SK-N-SH (cell line): ENCODE results near the gene NEMP2. TPM values are rescaled to one million over a fixed set of nuclear protein-coding genes. Genes with fewer than 3 reads are reported as not detected.
A peak's percentile ranks its signal among the peaks of the same experiment; 100 is the strongest.
"Not testable (repeated sequence)": the region's sequence is repeated elsewhere in the genome, so short reads cannot be mapped to it uniquely, and the experiment has no call there.

Experiments used
- CTCF ChIA-PET: fragments of 300-600, 350-600 bp; formaldehyde crosslinking; extraction: SDS; loops from one replicate; lab custom pipeline; 2021; lab: Yijun Ruan, JAX
- POLR2A ChIA-PET: fragments of 350-600 bp; sonication (Branson Sonifier 250); formaldehyde crosslinking; extraction: SDS; loops from one replicate; lab custom pipeline; 2020; ENCODE audit warnings: antibody characterized with exemption, inconsistent platforms; lab: Yijun Ruan, JAX
- DNase-seq: peaks from one replicate; pipeline ENCODE4 v3.0.0; 2012
- H2AFZ ChIP-seq: fragments of 200-600 bp; sonication (generic); 2 replicates; pipeline ENCODE4 v1.8.1; 2016; ENCODE audit warnings: antibody characterized with exemption, mild to moderate bottlenecking, low read depth
- H3F3A ChIP-seq: fragments of 200-600 bp; sonication (generic); replicated peaks from 2 replicates; pipeline ENCODE3; 2016; ENCODE audit warnings: antibody characterized with exemption, mild to moderate bottlenecking; ENCODE audit not compliant: insufficient read depth
- H3K27ac ChIP-seq, 2 experiments: fragments of 200-500 bp in 1 of 2; fragments of 200-600 bp in 1 of 2; sonication (Bioruptor generic) in 1 of 2; sonication (generic), shearing (Covaris generic) in 1 of 2; 2 replicates each; pipeline versions ENCODE4 v1.5.1 to v1.6.1; 2014 to 2016; ENCODE audit warnings: low read depth in 2 of 2, inconsistent platforms in 1 of 2, low read length in 1 of 2, mild to moderate bottlenecking in 1 of 2, mixed read lengths in 1 of 2
- H3K27me3 ChIP-seq: fragments of 200-600 bp; sonication (generic), shearing (Covaris generic); 2 replicates; pipeline ENCODE4 v1.6.1; 2016; ENCODE audit warnings: mixed run types; ENCODE audit not compliant: insufficient read depth
- H3K36me3 ChIP-seq, 2 experiments: fragments of 200-500 bp in 1 of 2; fragments of 200-600 bp in 1 of 2; sonication (Bioruptor generic) in 1 of 2; sonication (generic) in 1 of 2; replicated peaks in 1 of 2; 2 replicates each; pipeline versions ENCODE3 to v1.5.1; 2014 to 2016; ENCODE audit warnings: low read length in 1 of 2, mild to moderate bottlenecking in 1 of 2; ENCODE audit not compliant: insufficient read depth in 2 of 2, control insufficient read depth in 1 of 2
- H3K4me1 ChIP-seq, 2 experiments: fragments of 200-500 bp in 1 of 2; fragments of 200-600 bp in 1 of 2; sonication (Bioruptor generic) in 1 of 2; sonication (generic), shearing (Covaris generic) in 1 of 2; 2 replicates each; pipeline versions ENCODE4 v1.5.1 to v1.6.1; 2014 to 2016; ENCODE audit warnings: low read depth in 1 of 2, low read length in 1 of 2, mixed run types in 1 of 2; ENCODE audit not compliant: insufficient read depth in 2 of 2, control insufficient read depth in 1 of 2
- H3K4me2 ChIP-seq: fragments of 200-600 bp; sonication (generic), shearing (Covaris generic); 2 replicates; pipeline ENCODE4 v1.6.1; 2017; ENCODE audit warnings: mixed run types
- H3K4me3 ChIP-seq, 2 experiments: fragments of 200-500 bp in 1 of 2; fragments of 200-600 bp in 1 of 2; sonication (Bioruptor generic) in 1 of 2; sonication (generic), shearing (Covaris generic) in 1 of 2; 2 replicates each; pipeline versions ENCODE4 v1.5.1 to v1.8.1; 2014 to 2016; ENCODE audit warnings: low read depth in 2 of 2, inconsistent platforms in 1 of 2, low read length in 1 of 2, mild to moderate bottlenecking in 1 of 2, mixed read lengths in 1 of 2, moderate library complexity in 1 of 2
- H3K79me2 ChIP-seq: fragments of 200-600 bp; sonication (generic); 2 replicates; pipeline ENCODE4 v1.8.1; 2017; ENCODE audit warnings: mild to moderate bottlenecking; ENCODE audit not compliant: insufficient read depth
- H3K9ac ChIP-seq: fragments of 200-600 bp; sonication (generic); 2 replicates; pipeline ENCODE4 v1.6.1; 2017; ENCODE audit warnings: mixed run types
- H3K9me2 ChIP-seq: fragments of 200-600 bp; sonication (generic); 2 replicates; pipeline ENCODE4 v1.6.1; 2017; ENCODE audit warnings: mixed run types
- H3K9me3 ChIP-seq: fragments of 200-600 bp; sonication (generic); 2 replicates; pipeline ENCODE4 v1.6.1; 2017; ENCODE audit warnings: mixed run types, mild to moderate bottlenecking, moderate library complexity
- H4K20me1 ChIP-seq: fragments of 200-600 bp; sonication (generic); 2 replicates; pipeline ENCODE4 v1.6.1; 2017; ENCODE audit warnings: mild to moderate bottlenecking, mixed run types; ENCODE audit not compliant: insufficient read depth
- CHD2 ChIP-seq: fragments of 150-350 bp; IDR thresholded peaks from 2 replicates; pipeline ENCODE4 v1.6.1; 2018; ENCODE audit warnings: low read length; ENCODE audit not compliant: partially characterized antibody
- ELF1 ChIP-seq: IDR thresholded peaks from 2 replicates; pipeline ENCODE4 v1.4.0; 2012
- EP300 ChIP-seq, 2 experiments: IDR thresholded peaks; 2 replicates each; pipeline versions ENCODE4 v1.4.0 to v1.6.1; 2012; ENCODE audit warnings: borderline replicate concordance in 1 of 2, low read depth in 1 of 2, low read length in 1 of 2
- EZH2phosphoT487 ChIP-seq: fragments of 200-600 bp; sonication (generic); IDR thresholded peaks from 2 replicates; pipeline ENCODE4 v1.6.1; 2017; ENCODE audit warnings: low read depth, mixed run types, mild to moderate bottlenecking, antibody characterized with exemption, moderate library complexity, borderline replicate concordance
- GABPA ChIP-seq: IDR thresholded peaks from 2 replicates; pipeline ENCODE4 v1.4.0; 2012; ENCODE audit warnings: low read depth, mild to moderate bottlenecking
- JUND ChIP-seq: IDR thresholded peaks from 2 replicates; pipeline ENCODE4 v1.4.0; 2012
- MXI1 ChIP-seq: IDR thresholded peaks from 2 replicates; pipeline ENCODE4 v1.6.1; 2012; ENCODE audit warnings: mild to moderate bottlenecking, low read depth, low read length, improper control_type of control experiment
- NFIC ChIP-seq: IDR thresholded peaks from 2 replicates; pipeline ENCODE4 v1.4.0; 2012; ENCODE audit warnings: borderline replicate concordance
- POLR2AphosphoS5 ChIP-seq: IDR thresholded peaks from 2 replicates; pipeline ENCODE4 v1.6.1; 2012; ENCODE audit warnings: low read depth, low read length
- RAD21 ChIP-seq: IDR thresholded peaks from 2 replicates; pipeline ENCODE4 v1.6.1; 2012; ENCODE audit warnings: mild to moderate bottlenecking, low read length
- RCOR1 ChIP-seq: fragments of 150-350 bp; IDR thresholded peaks from 2 replicates; pipeline ENCODE4 v1.6.1; 2017; ENCODE audit warnings: antibody characterized with exemption, low read length
- RFX5 ChIP-seq: IDR thresholded peaks from 2 replicates; pipeline ENCODE4 v1.6.1; 2012; ENCODE audit warnings: mild to moderate bottlenecking, improper control_type of control experiment, low read length
- RXRA ChIP-seq: IDR thresholded peaks from 2 replicates; pipeline ENCODE4 v1.4.0; 2012; ENCODE audit warnings: low read depth, mild to moderate bottlenecking, borderline replicate concordance
- SIN3A ChIP-seq: IDR thresholded peaks from 2 replicates; pipeline ENCODE4 v1.6.1; 2012; ENCODE audit warnings: low read depth, mild to moderate bottlenecking, low read length, moderate library complexity, borderline replicate concordance
- TAF1 ChIP-seq: IDR thresholded peaks from 2 replicates; pipeline ENCODE4 v1.6.1; 2012; ENCODE audit warnings: low read depth, mild to moderate bottlenecking, low read length, moderate library complexity, borderline replicate concordance
- WGBS: methylation state at CpG from one replicate; pipeline ENCODE4 v1.1.6; 2017; ENCODE audit warnings: low lambda C conversion rate; 5-methylcytosine and 5-hydroxymethylcytosine counted together
- polyA plus RNA-seq, 3 experiments: library from polyadenylated mRNA; depleted of rRNA; stranded (reverse); fragments of >200 nt; gene quantifications; 2 replicates each; pipeline ENCODE4 v1.2.3, GENCODE V29; 2012
- TF ChIP-seq, protein P1 (sequence below): IDR thresholded peaks from 2 replicates; pipeline ENCODE4 v1.4.0; 2012; ENCODE audit warnings: low read depth
- TF ChIP-seq, protein P2 (sequence below): fragments of 150-350 bp; IDR thresholded peaks from 2 replicates; pipeline ENCODE4 v1.6.1; 2016; ENCODE audit warnings: mild to moderate bottlenecking, low read depth, low read length
- TF ChIP-seq, protein P3 (sequence below): IDR thresholded peaks from 2 replicates; pipeline ENCODE4 v1.6.1; 2012; ENCODE audit warnings: mild to moderate bottlenecking, low read depth, low read length, moderate library complexity
- TF ChIP-seq, protein P4 (sequence below): fragments of 150-350 bp; IDR thresholded peaks from 2 replicates; pipeline ENCODE4 v1.6.1; 2017; ENCODE audit warnings: antibody characterized with exemption, low read length, low read depth, borderline replicate concordance

The NEMP2 gene
- polyA plus RNA-seq, 1 of the 3 experiments (the other 2 are of a cell fraction): 2.0 TPM

DNA sequence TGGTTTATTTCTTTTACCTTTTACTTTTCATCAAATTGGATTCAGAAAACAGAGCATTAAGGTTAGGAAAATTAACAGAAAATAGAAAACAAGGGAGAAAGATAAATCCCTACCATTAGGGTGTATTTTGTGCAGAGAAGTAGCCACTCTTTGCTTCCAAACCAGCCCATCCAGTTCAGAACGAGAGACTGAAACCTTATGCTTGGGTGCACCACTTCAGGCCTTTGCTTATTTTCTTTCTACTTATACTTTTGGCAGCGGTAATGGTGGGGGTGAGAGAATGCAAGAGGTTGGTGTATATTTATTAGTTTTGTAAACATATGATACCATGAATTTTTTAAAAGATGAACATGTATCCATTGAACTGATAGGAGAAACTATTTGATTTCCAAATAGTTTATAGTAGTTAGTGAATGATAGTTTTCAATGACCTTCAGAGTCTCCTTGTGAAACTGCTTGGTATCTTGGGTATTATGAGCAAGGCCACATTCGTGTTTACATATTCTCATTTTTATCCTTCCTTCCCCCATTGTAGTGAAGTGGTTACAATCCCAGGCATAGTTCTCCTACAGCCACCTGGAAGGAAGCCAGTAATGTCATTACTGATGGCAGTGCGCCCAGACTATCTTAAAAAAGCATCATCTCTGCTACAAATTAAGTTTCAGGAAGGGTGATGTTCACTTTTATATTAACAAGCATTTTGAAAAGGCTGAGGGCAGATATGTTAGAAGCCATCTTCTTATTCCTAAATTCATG, 65.5 kb downstream of the NEMP2 start (continued):
- no peak for TF ChIP-seq RFX5
- no peak for TF ChIP-seq EZH2phosphoT487
- TF ChIP-seq GABPA: no peak
- no peak for TF ChIP-seq ELF1
- TF ChIP-seq, protein P1, sequence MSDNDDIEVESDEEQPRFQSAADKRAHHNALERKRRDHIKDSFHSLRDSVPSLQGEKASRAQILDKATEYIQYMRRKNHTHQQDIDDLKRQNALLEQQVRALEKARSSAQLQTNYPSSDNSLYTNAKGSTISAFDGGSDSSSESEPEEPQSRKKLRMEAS: peak; percentile 67; the same call in 1 of the 2 replicates
- TF ChIP-seq SIN3A: no peak
- TF ChIP-seq TAF1: peak; percentile 34; the same call in 1 of the 2 replicates
- peak; percentile 62; the same call in 1 of the 2 replicates for TF ChIP-seq RXRA
- TF ChIP-seq POLR2AphosphoS5: peak; percentile 65
- TF ChIP-seq RAD21: peak; percentile 43
- TF ChIP-seq, protein P2, sequence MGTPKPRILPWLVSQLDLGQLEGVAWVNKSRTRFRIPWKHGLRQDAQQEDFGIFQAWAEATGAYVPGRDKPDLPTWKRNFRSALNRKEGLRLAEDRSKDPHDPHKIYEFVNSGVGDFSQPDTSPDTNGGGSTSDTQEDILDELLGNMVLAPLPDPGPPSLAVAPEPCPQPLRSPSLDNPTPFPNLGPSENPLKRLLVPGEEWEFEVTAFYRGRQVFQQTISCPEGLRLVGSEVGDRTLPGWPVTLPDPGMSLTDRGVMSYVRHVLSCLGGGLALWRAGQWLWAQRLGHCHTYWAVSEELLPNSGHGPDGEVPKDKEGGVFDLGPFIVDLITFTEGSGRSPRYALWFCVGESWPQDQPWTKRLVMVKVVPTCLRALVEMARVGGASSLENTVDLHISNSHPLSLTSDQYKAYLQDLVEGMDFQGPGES: no peak

DNA sequence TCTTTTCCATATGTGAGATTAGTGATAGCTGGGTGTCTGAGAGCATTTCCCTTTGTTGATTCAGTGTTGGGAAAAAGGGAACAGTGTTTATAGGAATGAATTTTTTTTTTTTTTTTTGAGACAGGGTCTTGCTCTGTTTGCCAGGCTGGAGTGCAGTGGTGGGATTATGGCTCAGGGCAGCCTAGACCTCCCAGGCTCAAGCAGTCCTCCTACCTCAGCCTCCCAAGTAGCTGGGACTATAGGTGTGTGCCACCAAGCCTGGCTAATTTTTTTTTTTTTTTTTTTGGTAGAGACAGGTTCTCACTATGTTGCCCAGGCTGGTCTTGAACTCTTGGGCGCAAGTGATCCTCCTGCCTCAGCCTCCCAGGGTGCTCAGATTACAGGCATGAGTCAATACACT, 66.2 kb downstream of the NEMP2 start:
- not testable (repeated sequence) for H3K9me2 ChIP-seq, H3K9me3 ChIP-seq, DNase-seq, H3K4me3 ChIP-seq, H3K27me3 ChIP-seq, H3K79me2 ChIP-seq, H3K36me3 ChIP-seq, H2AFZ ChIP-seq, H4K20me1 ChIP-seq
- WGBS: 85% methylated on average over 1 of the region's 1 CpG
- peaks cover 34 to 46% of the 10 kb centered on the region in 2 experiments for H3K4me1 ChIP-seq
- peak overlapping the region; percentile 4; the same call in 1 of the 2 replicates for H3K9ac ChIP-seq
- peak overlapping the region; percentile 4; the same call in 1 of the 2 replicates for H3K4me2 ChIP-seq
- ChIA-PET POLR2A (interaction anchor here (1.1 kb wide), 1 partner anchor 23 kb away, joined by 3 read pairs; no protein-coding TSS in a partner anchor), CTCF (interaction anchor here (0.6 to 1.6 kb wide), 2 partner anchors 9 to 12 kb away, joined by 4 to 7 read pairs; no protein-coding TSS in a partner anchor)
- H3F3A ChIP-seq: peaks cover 22% of the 10 kb centered on the region
- peak overlapping the region; percentile 88 to 93 for H3K27ac ChIP-seq

DNA sequence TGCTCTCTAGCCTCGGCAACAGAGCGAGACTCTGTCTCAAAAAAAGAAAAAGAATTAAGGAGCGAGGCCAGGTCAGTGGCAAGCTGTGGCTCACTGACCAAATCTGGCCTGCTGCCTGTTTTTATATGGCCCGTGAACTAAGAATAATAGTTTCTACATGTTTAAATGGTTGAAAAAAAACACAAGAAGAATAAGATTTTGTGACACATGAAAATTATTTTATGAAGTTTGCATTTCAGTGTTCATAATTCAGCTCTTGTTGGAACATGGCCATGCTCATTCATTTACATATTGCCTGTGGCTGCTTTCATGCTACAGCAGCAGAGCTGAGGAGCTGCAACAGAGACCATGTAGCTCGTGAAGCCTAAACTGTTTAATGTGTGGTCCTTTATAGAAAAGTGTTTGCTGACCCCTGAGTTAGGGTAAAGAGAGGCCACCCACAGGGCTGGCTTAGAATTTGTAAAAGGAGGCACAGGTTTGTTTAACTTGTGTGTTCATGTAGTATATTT, 66.9 kb downstream of the NEMP2 start:
- H3F3A ChIP-seq: peaks cover 22% of the 10 kb centered on the region
- ChIA-PET POLR2A (interaction anchor here (1.1 kb wide), 1 partner anchor 23 kb away, joined by 3 read pairs; no protein-coding TSS in a partner anchor), CTCF (interaction anchor here (0.6 to 1.6 kb wide), 3 partner anchors 10 to 13 kb away, joined by 3 to 7 read pairs (median 4); no protein-coding TSS in a partner anchor)
- no peak for DNase-seq
- H3K4me1 ChIP-seq: peaks cover 34 to 46% of the 10 kb centered on the region in 2 experiments
- no peak overlapping the region for H3K4me3 ChIP-seq
- H3K27ac ChIP-seq: peak overlapping the region; percentile 88 to 93
- H3K79me2 ChIP-seq: no peaks in the 10 kb centered on the region
- no peaks in the 10 kb centered on the region for H3K9me2 ChIP-seq
- H4K20me1 ChIP-seq: no peaks in the 10 kb centered on the region
- no peaks in the 10 kb centered on the region for H3K36me3 ChIP-seq
- H3K9me3 ChIP-seq: no peaks in the 10 kb centered on the region
- H3K27me3 ChIP-seq: no peaks in the 10 kb centered on the region
- peak overlapping the region; percentile 4; the same call in 1 of the 2 replicates for H3K4me2 ChIP-seq
- H2AFZ ChIP-seq: peak overlapping the region; percentile 48
- 50% methylated on average over 5 of the region's 5 CpGs for WGBS
- H3K9ac ChIP-seq: no peak overlapping the region
- TF ChIP-seq MXI1 (peak; percentile 26; the same call in 1 of the 2 replicates), JUND (no peak), NFIC (no peak), RCOR1 (peak; percentile 32; the same call in 1 of the 2 replicates), EP300 (IDR thresholded peaks at IDR 0.05; ENCODE audit: borderline replicate concordance in 1 of 2, low read depth in 1 of 2, low read length in 1 of 2) (peak in 1 of 2 experiments; percentile 40; a peak in 1 of 4 replicates), CHD2 (peak; percentile 26), SIN3A (no peak)
- TF ChIP-seq, protein P3, sequence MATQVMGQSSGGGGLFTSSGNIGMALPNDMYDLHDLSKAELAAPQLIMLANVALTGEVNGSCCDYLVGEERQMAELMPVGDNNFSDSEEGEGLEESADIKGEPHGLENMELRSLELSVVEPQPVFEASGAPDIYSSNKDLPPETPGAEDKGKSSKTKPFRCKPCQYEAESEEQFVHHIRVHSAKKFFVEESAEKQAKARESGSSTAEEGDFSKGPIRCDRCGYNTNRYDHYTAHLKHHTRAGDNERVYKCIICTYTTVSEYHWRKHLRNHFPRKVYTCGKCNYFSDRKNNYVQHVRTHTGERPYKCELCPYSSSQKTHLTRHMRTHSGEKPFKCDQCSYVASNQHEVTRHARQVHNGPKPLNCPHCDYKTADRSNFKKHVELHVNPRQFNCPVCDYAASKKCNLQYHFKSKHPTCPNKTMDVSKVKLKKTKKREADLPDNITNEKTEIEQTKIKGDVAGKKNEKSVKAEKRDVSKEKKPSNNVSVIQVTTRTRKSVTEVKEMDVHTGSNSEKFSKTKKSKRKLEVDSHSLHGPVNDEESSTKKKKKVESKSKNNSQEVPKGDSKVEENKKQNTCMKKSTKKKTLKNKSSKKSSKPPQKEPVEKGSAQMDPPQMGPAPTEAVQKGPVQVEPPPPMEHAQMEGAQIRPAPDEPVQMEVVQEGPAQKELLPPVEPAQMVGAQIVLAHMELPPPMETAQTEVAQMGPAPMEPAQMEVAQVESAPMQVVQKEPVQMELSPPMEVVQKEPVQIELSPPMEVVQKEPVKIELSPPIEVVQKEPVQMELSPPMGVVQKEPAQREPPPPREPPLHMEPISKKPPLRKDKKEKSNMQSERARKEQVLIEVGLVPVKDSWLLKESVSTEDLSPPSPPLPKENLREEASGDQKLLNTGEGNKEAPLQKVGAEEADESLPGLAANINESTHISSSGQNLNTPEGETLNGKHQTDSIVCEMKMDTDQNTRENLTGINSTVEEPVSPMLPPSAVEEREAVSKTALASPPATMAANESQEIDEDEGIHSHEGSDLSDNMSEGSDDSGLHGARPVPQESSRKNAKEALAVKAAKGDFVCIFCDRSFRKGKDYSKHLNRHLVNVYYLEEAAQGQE: no peak
- TF ChIP-seq, protein P4, sequence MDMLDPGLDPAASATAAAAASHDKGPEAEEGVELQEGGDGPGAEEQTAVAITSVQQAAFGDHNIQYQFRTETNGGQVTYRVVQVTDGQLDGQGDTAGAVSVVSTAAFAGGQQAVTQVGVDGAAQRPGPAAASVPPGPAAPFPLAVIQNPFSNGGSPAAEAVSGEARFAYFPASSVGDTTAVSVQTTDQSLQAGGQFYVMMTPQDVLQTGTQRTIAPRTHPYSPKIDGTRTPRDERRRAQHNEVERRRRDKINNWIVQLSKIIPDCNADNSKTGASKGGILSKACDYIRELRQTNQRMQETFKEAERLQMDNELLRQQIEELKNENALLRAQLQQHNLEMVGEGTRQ: no peak
